ENCODE data around the gene ADGB. TPM values are rescaled to one million over a fixed set of nuclear protein-coding genes. Genes with fewer than 3 reads are reported as not detected.
"Not testable (repeated sequence)": the region's sequence is repeated elsewhere in the genome, so short reads cannot be mapped to it uniquely, and the experiment has no call there.

ADGB gene
- total RNA-seq, 2 donors from 2014 or later = not detected

- no peaks in the 10 kb centered on the region for H3K36me3 Mint-ChIP-seq (ENCODE audit: low read depth)
- ATAC-seq (no peak), DNase-seq (no peak)
- H3K9me3 ChIP-seq (ENCODE audit: control insufficient read depth, low read length, poor library complexity, severe bottlenecking) = no peaks in the 10 kb centered on the region
- no peak overlapping the region for H3K27ac Mint-ChIP-seq
- H3K4me3 Mint-ChIP-seq = no peak overlapping the region
- peaks cover 10% of the 10 kb centered on the region for H3K27me3 Mint-ChIP-seq
- no peaks in the 10 kb centered on the region for H3K4me1 Mint-ChIP-seq
Observed at GRCh38 chr6:146791930-146792329, 193.2 kb downstream of the ADGB start.

- not testable (repeated sequence) for DNase-seq; H3K36me3 Mint-ChIP-seq (ENCODE audit: low read depth); H3K4me1 Mint-ChIP-seq
Observed at GRCh38 chr6:146793218-146793617, 194.4 kb downstream of the ADGB start.

GRCh38 chr6:146795479-146796133 lies 196.8 kb downstream of the ADGB start:
- H3K4me3 Mint-ChIP-seq = no peak overlapping the region
- no peaks in the 10 kb centered on the region for H3K4me1 Mint-ChIP-seq
- H3K27me3 Mint-ChIP-seq = peaks cover 5% of the 10 kb centered on the region
- H3K9me3 ChIP-seq (ENCODE audit: control insufficient read depth, low read length, poor library complexity, severe bottlenecking) = no peaks in the 10 kb centered on the region
- H3K36me3 Mint-ChIP-seq (ENCODE audit: low read depth) = no peaks in the 10 kb centered on the region
- ATAC-seq (no peak), DNase-seq (no peak)
- H3K27ac Mint-ChIP-seq = no peak overlapping the region

More at GRCh38 chr6:146793218-146793617, 194.4 kb downstream of the ADGB start:
- not testable (repeated sequence) for H3K27ac Mint-ChIP-seq; H3K9me3 ChIP-seq (ENCODE audit: control insufficient read depth, low read length, poor library complexity, severe bottlenecking); H3K4me3 Mint-ChIP-seq; ATAC-seq; H3K27me3 Mint-ChIP-seq

- H3K9me3 ChIP-seq (ENCODE audit: control insufficient read depth, low read length, poor library complexity, severe bottlenecking); H3K27ac Mint-ChIP-seq; DNase-seq; ATAC-seq; H3K4me1 Mint-ChIP-seq; H3K4me3 Mint-ChIP-seq; H3K36me3 Mint-ChIP-seq (ENCODE audit: low read depth): not testable (repeated sequence)
- peaks cover 25% of the 10 kb centered on the region for H3K27me3 Mint-ChIP-seq
Observed at GRCh38 chr6:146803167-146803566, 204.4 kb downstream of the ADGB start.

- H3K9me3 ChIP-seq (ENCODE audit: control insufficient read depth, low read length, poor library complexity, severe bottlenecking) = no peaks in the 10 kb centered on the region
- H3K4me3 Mint-ChIP-seq = no peak overlapping the region
- H3K36me3 Mint-ChIP-seq (ENCODE audit: low read depth) = no peaks in the 10 kb centered on the region
- H3K27me3 Mint-ChIP-seq = peaks cover 25% of the 10 kb centered on the region
- ATAC-seq = no peak
- H3K4me1 Mint-ChIP-seq = peaks cover 2% of the 10 kb centered on the region
- no peak for DNase-seq
- H3K27ac Mint-ChIP-seq = no peak overlapping the region
Observed at GRCh38 chr6:146803601-146804000, 204.8 kb downstream of the ADGB start.

GRCh38 chr6:146805546-146806325 lies 207.0 kb downstream of the ADGB start:
- DNase-seq (no peak), ATAC-seq (no peak)
- Mint-ChIP-seq H3K4me3 (no peak overlapping the region), H3K36me3 (ENCODE audit: low read depth) (no peaks in the 10 kb centered on the region), H3K4me1 (peaks cover 2% of the 10 kb centered on the region), H3K27me3 (peaks cover 25% of the 10 kb centered on the region), H3K27ac (no peak overlapping the region)
- no peaks in the 10 kb centered on the region for H3K9me3 ChIP-seq (ENCODE audit: control insufficient read depth, low read length, poor library complexity, severe bottlenecking)

- ATAC-seq; DNase-seq; H3K36me3 Mint-ChIP-seq (ENCODE audit: low read depth); H3K4me3 Mint-ChIP-seq; H3K4me1 Mint-ChIP-seq; H3K9me3 ChIP-seq (ENCODE audit: control insufficient read depth, low read length, poor library complexity, severe bottlenecking); H3K27ac Mint-ChIP-seq: not testable (repeated sequence)
- peaks cover 23% of the 10 kb centered on the region for H3K27me3 Mint-ChIP-seq
Observed at GRCh38 chr6:146809014-146809413, 210.2 kb downstream of the ADGB start.

GRCh38 chr6:146812811-146813321 lies 214.1 kb downstream of the ADGB start:
- not testable (repeated sequence) for H3K9me3 ChIP-seq (ENCODE audit: control insufficient read depth, low read length, poor library complexity, severe bottlenecking)
- peaks cover 14% of the 10 kb centered on the region for H3K27me3 Mint-ChIP-seq

GRCh38 chr6:146813554-146813953 lies 214.8 kb downstream of the ADGB start:
- Mint-ChIP-seq H3K27me3 (peaks cover 14% of the 10 kb centered on the region), H3K36me3 (ENCODE audit: low read depth) (no peaks in the 10 kb centered on the region), H3K27ac (no peak overlapping the region), H3K4me3 (no peak overlapping the region), H3K4me1 (peaks cover 3% of the 10 kb centered on the region)
- DNase-seq (no peak), ATAC-seq (no peak)
- H3K9me3 ChIP-seq (ENCODE audit: control insufficient read depth, low read length, poor library complexity, severe bottlenecking) = no peaks in the 10 kb centered on the region

More at GRCh38 chr6:146812811-146813321, 214.1 kb downstream of the ADGB start:
- H3K4me1 Mint-ChIP-seq; DNase-seq; ATAC-seq; H3K36me3 Mint-ChIP-seq (ENCODE audit: low read depth); H3K4me3 Mint-ChIP-seq; H3K27ac Mint-ChIP-seq: not testable (repeated sequence)

GRCh38 chr6:146814148-146814750 lies 215.5 kb downstream of the ADGB start:
- Mint-ChIP-seq H3K4me3 (no peak overlapping the region), H3K27ac (no peak overlapping the region), H3K36me3 (ENCODE audit: low read depth) (no peaks in the 10 kb centered on the region), H3K4me1 (peaks cover 3% of the 10 kb centered on the region), H3K27me3 (peaks cover 14% of the 10 kb centered on the region)
- no peaks in the 10 kb centered on the region for H3K9me3 ChIP-seq (ENCODE audit: control insufficient read depth, low read length, poor library complexity, severe bottlenecking)
- ATAC-seq = no peak
- no peak for DNase-seq

GRCh38 chr6:146815511-146816462 lies 217.0 kb downstream of the ADGB start:
- H3K4me1 Mint-ChIP-seq; ATAC-seq; H3K27ac Mint-ChIP-seq; H3K9me3 ChIP-seq (ENCODE audit: control insufficient read depth, low read length, poor library complexity, severe bottlenecking); DNase-seq; H3K4me3 Mint-ChIP-seq; H3K36me3 Mint-ChIP-seq (ENCODE audit: low read depth): not testable (repeated sequence)
- peaks cover 23% of the 10 kb centered on the region for H3K27me3 Mint-ChIP-seq

GRCh38 chr6:146819596-146820320 lies 221.0 kb downstream of the ADGB start:
- no peaks in the 10 kb centered on the region for H3K36me3 Mint-ChIP-seq (ENCODE audit: low read depth)
- peaks cover 10% of the 10 kb centered on the region for H3K27me3 Mint-ChIP-seq
- H3K27ac Mint-ChIP-seq = no peak overlapping the region
- ATAC-seq (no peak), DNase-seq (no peak)
- H3K4me3 Mint-ChIP-seq = no peak overlapping the region
- no peaks in the 10 kb centered on the region for H3K4me1 Mint-ChIP-seq
- no peaks in the 10 kb centered on the region for H3K9me3 ChIP-seq (ENCODE audit: control insufficient read depth, low read length, poor library complexity, severe bottlenecking)

Measured in T-helper 17 cell (primary cell).